HG02840 (cell line): Measurements from ENCODE around the gene ICAM5.
A peak's percentile ranks its signal among the peaks of the same experiment; 100 is the strongest.
"Not testable (repeated sequence)": the region's sequence is repeated elsewhere in the genome, so short reads cannot be mapped to it uniquely, and the experiment has no call there.

Experiments used
- ATAC-seq: cut with Tn5 transposase; IDR thresholded peaks from one replicate; pipeline ENCODE4 v1.9.1; 2021; ENCODE audit warnings: mild to moderate bottlenecking, moderate library complexity, moderate number of reproducible peaks; ENCODE audit not compliant: unreplicated experiment, low FRiP score

Gene ICAM5

DNA sequence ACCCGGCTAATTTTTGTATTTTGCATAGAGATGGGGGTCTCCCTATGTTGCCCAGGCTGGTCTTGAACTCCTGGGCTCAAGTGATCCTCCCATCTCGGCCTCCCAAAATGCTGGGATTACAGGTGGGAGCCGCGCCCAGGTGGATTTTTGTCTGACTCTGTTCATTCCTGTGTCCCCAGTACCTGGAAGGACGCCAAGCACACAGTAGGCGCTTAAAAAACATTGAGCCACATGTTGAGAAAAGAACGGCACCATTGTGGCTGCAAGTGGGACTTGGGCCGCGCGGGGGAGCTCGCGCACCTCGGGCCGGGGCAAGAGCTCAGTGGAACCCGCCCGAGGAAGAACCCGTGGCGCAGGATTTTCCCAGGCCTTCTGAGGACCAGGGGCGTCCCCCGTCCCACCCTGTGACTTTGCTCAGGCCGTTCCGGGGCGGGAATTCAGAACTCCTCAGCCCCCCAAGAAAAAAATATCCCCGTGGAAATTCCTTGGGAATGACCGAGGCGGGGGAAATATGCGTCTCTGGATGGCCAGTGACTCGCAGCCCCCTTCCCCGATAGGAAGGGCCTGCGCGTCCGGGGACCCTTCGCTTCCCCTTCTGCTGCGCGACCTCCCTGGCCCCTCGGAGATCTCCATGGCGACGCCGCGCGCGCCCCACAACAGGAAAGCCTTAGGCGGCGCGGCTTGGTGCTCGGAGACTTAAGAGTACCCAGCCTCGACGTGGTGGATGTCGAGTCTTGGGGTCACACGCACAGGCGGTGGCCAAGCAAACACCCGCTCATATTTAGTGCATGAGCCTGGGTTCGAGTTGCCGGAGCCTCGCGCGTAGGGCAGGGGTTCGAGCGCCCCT is 20.2 kb upstream of the ICAM5 start:
- ATAC-seq = no peak

DNA sequence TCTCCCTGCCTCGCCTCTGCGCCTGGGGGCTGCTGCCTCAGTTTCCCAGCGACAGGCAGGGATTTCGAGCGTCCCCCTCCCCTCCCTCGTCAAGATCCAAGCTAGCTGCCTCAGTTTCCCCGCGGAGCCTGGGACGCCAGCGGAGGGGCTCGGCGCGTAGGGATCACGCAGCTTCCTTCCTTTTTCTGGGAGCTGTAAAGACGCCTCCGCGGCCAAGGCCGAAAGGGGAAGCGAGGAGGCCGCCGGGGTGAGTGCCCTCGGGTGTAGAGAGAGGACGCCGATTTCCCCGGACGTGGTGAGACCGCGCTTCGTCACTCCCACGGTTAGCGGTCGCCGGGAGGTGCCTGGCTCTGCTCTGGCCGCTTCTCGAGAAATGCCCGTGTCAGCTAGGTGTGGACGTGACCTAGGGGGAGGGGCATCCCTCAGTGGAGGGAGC is 19.6 kb upstream of the ICAM5 start:
- no peak for ATAC-seq

DNA sequence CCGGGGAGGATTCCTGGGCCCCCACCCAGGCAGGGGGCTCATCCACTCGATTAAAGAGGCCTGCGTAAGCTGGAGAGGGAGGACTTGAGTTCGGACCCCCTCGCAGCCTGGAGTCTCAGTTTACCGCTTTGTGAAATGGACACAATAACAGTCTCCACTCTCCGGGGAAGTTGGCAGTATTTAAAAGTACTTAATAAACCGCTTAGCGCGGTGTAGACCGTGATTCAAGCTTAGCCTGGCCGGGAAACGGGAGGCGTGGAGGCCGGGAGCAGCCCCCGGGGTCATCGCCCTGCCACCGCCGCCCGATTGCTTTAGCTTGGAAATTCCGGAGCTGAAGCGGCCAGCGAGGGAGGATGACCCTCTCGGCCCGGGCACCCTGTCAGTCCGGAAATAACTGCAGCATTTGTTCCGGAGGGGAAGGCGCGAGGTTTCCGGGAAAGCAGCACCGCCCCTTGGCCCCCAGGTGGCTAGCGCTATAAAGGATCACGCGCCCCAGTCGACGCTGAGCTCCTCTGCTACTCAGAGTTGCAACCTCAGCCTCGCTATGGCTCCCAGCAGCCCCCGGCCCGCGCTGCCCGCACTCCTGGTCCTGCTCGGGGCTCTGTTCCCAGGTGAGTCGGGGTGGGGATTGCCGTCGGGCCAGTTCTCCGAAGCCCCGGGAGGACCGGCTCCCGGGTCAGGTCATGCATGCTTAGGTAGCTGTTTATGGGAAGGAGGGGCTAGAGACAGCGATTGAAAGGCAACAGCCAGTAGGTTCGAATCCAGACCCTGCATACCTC is 18.9 kb upstream of the ICAM5 start, which contains the start of gene ICAM1:
Gene ICAM1 (plus strand): TSS at position 505 of the 779 bp plus-strand sequence. CDS start 40 bp downstream, at position 545.
- peak; percentile 39 for ATAC-seq

DNA sequence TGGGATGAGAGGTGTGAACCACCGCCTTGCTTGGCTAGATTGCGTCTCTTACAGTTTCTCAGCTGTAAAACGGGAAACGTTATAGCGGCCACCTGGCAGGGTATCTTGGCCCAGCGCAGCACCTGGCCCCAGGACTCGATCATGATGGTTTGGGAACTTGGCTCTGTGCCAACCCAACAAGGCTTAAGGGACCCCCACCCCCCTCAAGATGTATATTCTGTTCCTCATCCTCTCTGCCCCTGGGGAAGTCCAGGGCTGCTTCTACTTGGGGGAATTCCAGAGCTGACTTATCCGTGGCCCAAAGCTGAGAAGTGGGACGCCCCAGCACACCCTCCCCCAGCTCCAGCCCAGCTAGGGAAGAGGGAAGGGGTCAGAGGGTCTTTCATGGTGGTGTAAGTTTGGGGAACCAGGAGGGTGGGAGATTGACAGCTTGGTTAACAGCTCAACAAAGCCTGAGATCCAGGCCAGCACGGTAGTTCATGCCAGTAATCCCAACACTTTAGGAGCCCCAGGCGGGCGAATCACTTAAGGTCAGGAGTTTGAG is 18.1 kb upstream of the ICAM5 start:
- ATAC-seq = peak; percentile 27

DNA sequence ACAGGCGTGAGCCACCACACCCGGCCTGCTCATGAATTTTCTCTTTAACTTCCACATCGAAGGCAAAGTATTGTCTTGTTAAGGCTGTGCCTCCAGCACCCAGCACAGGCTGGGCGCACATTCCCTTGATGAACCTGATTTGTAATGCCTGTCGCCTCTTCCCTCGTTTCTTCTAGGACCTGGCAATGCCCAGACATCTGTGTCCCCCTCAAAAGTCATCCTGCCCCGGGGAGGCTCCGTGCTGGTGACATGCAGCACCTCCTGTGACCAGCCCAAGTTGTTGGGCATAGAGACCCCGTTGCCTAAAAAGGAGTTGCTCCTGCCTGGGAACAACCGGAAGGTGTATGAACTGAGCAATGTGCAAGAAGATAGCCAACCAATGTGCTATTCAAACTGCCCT is 15.2 kb upstream of the ICAM5 start:
- ATAC-seq = no peak

DNA sequence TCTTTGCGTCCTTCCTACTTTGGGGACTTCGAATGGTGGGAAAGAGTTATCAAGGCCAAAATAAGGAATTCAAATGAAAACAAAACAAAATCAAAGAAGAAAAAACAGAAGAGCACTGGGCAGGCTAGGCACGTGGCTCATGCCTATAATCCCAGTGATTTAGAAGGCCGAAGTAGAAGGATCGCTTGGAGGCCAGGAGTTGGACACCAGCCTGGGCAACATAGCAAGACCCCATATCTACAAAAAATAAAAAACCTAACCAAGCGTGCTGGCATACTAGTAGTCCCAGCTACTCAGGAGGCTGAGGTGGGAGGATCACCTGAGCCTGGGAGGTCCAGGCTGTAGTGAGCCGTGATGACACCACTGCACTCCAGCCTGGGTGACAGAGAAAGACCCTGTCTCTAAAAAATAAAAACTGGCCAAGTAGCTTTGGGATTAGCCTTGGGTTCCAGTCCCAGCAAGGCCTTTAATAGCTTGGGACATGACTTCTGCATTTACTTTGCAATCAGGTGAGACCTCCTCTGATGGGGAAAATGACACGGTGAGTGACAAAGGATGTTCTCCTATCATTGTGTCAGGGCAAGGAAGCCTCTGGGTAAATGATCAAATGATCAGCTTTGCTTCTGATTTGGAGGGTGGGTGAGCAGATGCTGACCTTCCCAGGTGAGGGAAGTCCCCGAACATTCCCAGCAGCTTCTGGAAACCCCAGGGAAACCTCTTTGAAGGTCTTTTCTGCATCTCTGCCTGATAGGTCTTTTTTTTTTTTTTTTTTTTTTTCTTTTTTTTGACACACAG is 11.8 kb upstream of the ICAM5 start:
- no peak for ATAC-seq

DNA sequence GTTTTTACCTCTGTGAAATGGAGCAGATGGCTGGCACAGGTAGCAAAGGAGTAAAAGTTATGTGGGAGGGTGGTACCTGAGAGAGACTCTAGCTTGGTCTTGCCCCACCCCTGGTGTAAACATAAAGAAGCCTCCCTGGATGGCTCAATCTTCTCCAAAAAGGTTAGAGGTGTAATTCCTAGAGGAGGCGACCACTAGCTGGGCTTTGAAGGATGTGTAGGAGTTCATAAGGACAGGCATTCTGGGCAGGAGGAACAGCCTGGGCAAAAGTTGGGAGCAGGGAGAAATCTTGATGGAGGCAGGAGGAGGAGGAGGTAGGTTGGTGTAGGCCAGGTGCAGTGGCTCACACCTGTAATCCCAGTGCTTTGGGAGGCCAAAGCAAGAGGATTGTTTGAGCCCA is 10.8 kb upstream of the ICAM5 start:
- ATAC-seq = no peak

DNA sequence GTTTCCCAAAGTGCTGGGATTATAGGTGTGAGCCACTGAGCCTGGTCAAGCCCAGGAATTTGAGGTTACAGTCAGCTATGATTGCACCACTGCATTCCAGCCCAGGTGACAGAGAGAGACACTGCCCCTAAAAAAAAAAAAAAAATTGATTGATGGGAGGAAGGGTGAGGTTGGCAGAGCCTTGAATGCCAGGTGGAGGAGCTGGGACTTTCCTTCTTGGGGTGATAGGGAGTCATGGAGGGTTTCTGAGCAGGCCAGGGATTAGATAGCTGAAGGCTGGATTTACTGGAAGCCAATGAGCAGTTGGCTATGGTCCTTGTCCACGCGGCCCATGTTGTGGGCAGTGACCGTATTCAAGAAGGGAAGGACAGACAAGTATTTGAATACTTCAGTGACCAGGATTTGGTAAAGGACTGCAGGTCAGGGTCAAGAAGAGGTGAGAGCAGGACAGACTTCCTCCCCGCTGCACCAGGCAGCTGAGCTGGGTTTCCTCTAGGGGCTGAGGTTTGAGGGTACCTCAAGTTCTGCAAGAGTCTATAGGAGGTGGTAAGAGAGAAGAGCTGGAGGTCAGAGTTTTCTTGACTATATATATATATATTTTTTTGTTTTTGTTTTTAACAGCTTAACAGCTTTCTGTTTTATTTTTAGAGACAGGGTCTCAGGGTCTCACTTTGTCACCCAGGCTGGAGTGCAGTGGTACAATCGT is 9.9 kb upstream of the ICAM5 start:
- ATAC-seq = no peak

DNA sequence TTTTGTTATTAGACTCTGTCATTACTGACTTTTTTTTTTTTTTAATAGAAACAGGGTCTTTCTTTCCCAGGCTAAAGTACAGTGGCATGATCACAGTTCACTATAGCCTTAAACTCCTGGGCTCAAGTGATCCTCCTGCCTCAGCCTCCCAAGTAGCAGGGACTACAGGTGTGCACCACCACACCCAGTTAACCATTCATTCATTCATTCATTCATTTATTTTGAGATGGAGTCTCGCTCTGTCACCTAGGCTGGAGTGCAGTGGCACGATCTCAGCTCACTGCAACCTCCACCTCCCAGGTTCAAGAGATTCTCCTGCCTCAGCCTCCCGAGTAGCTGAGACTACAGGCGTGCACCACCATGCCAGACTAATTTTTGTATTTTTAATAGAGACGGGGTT is 7.7 kb upstream of the ICAM5 start:
- not testable (repeated sequence) for ATAC-seq

DNA sequence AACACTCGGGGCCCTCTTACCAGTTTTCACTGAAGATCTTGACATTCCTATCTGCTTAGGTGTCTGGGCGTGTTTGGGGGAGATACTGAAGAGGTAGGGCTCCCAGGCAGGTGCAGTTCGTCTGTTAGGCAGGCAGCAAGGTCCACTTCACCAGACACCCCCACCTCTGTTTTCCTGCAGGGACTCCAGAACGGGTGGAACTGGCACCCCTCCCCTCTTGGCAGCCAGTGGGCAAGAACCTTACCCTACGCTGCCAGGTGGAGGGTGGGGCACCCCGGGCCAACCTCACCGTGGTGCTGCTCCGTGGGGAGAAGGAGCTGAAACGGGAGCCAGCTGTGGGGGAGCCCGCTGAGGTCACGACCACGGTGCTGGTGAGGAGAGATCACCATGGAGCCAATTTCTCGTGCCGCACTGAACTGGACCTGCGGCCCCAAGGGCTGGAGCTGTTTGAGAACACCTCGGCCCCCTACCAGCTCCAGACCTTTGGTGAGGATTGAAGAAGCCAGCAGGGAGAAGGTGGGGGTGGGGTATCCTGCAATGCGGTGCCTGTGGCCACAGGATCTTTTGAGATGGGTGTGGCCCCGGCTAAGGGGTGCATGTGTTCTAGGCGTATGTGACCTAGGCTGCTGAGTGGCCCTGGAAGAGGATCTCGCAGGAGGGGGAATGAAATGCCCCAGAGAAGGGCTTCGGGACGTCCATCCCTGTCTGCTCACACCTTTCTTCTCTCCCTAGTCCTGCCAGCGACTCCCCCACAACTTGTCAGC is 6.3 kb upstream of the ICAM5 start:
- ATAC-seq = no peak

DNA sequence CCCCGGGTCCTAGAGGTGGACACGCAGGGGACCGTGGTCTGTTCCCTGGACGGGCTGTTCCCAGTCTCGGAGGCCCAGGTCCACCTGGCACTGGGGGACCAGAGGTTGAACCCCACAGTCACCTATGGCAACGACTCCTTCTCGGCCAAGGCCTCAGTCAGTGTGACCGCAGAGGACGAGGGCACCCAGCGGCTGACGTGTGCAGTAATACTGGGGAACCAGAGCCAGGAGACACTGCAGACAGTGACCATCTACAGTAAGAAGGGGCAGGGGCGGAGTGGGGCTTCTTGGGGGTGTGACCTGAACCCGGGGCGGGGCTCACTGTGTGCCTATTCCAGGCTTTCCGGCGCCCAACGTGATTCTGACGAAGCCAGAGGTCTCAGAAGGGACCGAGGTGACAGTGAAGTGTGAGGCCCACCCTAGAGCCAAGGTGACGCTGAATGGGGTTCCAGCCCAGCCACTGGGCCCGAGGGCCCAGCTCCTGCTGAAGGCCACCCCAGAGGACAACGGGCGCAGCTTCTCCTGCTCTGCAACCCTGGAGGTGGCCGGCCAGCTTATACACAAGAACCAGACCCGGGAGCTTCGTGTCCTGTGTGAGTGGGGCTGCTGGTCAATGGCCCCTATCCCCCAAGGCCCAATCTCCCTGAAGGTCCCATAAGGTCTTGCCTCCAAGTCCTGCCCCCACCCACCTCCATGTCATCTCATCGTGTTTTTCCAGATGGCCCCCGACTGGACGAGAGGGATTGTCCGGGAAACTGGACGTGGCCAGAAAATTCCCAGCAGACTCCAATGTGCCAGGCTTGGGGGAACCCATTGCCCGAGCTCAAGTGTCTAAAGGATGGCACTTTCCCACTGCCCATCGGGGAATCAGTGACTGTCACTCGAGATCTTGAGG is 5.4 kb upstream of the ICAM5 start:
- no peak for ATAC-seq

DNA sequence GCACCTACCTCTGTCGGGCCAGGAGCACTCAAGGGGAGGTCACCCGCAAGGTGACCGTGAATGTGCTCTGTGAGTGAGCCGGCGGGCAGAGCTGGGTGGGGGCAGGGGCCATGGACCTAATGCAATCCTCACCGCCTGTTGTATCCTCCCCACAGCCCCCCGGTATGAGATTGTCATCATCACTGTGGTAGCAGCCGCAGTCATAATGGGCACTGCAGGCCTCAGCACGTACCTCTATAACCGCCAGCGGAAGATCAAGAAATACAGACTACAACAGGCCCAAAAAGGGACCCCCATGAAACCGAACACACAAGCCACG is 4.8 kb upstream of the ICAM5 start:
- no peak for ATAC-seq

DNA sequence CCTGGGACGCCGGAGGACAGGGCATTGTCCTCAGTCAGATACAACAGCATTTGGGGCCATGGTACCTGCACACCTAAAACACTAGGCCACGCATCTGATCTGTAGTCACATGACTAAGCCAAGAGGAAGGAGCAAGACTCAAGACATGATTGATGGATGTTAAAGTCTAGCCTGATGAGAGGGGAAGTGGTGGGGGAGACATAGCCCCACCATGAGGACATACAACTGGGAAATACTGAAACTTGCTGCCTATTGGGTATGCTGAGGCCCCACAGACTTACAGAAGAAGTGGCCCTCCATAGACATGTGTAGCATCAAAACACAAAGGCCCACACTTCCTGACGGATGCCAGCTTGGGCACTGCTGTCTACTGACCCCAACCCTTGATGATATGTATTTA is 4.4 kb upstream of the ICAM5 start:
- no peak for ATAC-seq

DNA sequence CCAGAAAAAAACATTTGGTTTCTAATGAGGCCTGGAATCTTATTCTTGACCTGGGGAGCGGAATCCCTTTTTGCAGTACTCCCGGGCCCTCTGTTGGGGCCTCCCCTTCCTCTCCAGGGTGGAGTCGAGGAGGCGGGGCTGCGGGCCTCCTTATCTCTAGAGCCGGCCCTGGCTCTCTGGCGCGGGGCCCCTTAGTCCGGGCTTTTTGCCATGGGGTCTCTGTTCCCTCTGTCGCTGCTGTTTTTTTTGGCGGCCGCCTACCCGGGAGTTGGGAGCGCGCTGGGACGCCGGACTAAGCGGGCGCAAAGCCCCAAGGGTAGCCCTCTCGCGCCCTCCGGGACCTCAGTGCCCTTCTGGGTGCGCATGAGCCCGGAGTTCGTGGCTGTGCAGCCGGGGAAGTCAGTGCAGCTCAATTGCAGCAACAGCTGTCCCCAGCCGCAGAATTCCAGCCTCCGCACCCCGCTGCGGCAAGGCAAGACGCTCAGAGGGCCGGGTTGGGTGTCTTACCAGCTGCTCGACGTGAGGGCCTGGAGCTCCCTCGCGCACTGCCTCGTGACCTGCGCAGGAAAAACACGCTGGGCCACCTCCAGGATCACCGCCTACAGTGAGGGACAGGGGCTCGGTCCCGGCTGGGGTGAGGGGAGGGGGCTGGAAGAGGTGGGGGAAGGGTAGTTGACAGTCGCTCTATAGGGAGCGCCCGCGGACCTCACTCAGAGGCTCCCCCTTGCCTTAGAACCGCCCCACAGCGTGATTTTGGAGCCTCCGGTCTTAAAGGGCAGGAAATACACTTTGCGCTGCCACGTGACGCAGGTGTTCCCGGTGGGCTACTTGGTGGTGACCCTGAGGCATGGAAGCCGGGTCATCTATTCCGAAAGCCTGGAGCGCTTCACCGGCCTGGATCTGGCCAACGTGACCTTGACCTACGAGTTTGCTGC is 2.7 kb upstream of the ICAM5 start, which contains the start of gene ICAM4:
Gene ICAM4 (plus strand): TSS at position 153 of the 935 bp plus-strand sequence. CDS start 58 bp downstream, at position 211.
- ATAC-seq = no peak

DNA sequence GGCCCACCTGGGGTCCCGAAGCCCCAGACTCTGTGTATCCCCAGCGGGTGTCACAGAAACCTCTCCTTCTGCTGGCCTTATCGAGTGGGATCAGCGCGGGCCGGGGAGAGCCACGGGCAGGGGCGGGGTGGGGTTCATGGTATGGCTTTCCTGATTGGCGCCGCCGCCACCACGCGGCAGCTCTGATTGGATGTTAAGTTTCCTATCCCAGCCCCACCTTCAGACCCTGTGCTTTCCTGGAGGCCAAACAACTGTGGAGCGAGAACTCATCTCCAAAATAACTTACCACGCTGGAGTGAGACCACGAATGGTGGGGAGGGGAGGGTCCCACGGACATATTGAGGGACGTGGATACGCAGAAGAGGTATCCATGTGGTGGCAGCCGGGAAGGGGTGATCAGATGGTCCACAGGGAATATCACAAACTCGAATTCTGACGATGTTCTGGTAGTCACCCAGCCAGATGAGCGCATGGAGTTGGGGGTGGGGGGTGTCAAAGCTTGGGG is 1.0 kb upstream of the ICAM5 start:
- no peak for ATAC-seq

DNA sequence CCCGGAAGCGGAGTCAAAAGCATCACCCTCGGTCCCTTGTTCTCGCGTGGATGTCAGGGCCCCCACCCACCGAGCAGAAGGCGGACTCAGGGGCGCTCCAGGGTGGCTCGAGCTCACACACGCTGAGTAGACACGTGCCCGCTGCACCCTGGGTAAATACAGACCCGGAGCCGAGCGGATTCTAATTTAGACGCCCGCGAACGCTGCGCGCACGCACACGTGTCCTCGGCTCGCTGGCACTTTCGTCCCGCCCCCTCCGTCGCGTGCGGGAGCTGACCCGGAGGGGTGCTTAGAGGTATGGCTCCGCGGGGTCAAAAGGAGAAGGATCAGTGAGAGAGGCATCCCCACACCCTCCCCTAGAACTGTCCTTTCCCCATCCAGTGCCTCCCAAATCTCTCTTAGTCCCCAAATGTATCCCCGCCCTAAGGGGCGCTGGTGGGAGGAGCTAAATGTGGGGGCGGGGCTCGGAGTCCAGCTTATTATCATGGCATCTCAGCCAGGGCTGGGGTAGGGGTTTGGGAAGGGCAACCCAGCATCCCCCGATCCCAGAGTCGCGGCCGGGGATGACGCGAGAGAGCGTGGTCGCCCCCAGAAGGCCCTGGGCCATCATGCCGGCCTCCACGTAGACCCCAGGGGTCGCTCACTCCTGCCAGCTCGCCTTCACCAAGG is 451 bp upstream of the ICAM5 start:
- ATAC-seq = no peak
